WTC11 (cell line): ENCODE measurements around the gene PPM1A. TPM values are rescaled to one million over a fixed set of nuclear protein-coding genes. Genes with fewer than 3 reads are reported as not detected.

Experiments used
- ATAC-seq: fragments of 200-7000 bp; cut with Tn5 transposase; 2 replicates; pipeline ENCODE4 v1.10.0; 2021; ENCODE audit warnings: mild to moderate bottlenecking, moderate library complexity
- CTCF ChIA-PET: fragments of 300-600 bp; sonication (Branson Sonifier 250); formaldehyde crosslinking; loops from one replicate; lab custom pipeline; 2021; ENCODE audit warnings: antibody characterized with exemption; lab: Charles Lee
- POLR2A ChIA-PET: fragments of 350-600 bp; sonication (Branson Sonifier 250); formaldehyde crosslinking; loops from one replicate; lab custom pipeline; 2021; ENCODE audit warnings: antibody characterized with exemption; lab: Charles Lee
- DNase-seq: peaks from one replicate; pipeline ENCODE4 v3.0.0; 2021; ENCODE audit warnings: low spot score
- H3K27ac Mint-ChIP-seq: 2 replicates; pipeline ENCODE4 v1.8.0; 2021; ENCODE audit warnings: mixed read lengths
- H3K27me3 Mint-ChIP-seq: 2 replicates; pipeline ENCODE4 v1.8.0; 2021; ENCODE audit warnings: low read depth, mild to moderate bottlenecking, moderate library complexity, mixed read lengths
- H3K36me3 Mint-ChIP-seq: 2 replicates; pipeline ENCODE4 v1.8.0; 2021; ENCODE audit warnings: mixed read lengths
- H3K4me1 Mint-ChIP-seq: 2 replicates; pipeline ENCODE4 v1.8.0; 2022; ENCODE audit warnings: mixed read lengths
- H3K4me3 Mint-ChIP-seq: 2 replicates; pipeline ENCODE4 v1.8.0; 2021; ENCODE audit warnings: mild to moderate bottlenecking, moderate library complexity, mixed read lengths
- H3K9me3 Mint-ChIP-seq: 2 replicates; pipeline ENCODE4 v1.8.0; 2021; ENCODE audit warnings: mixed read lengths
- ARID4B ChIP-seq: sonication (generic); formaldehyde crosslinking; IDR thresholded peaks from 2 replicates; pipeline ENCODE4 v1.8.0; 2023; ENCODE audit warnings: missing genetic modification reagents, mild to moderate bottlenecking, borderline replicate concordance
- ATF1 ChIP-seq: sonication (generic); formaldehyde crosslinking; IDR thresholded peaks from 2 replicates; pipeline ENCODE4 v1.8.1; 2023; ENCODE audit warnings: mild to moderate bottlenecking, moderate library complexity, missing genetic modification reagents
- ATF6 ChIP-seq: sonication (generic); formaldehyde crosslinking; IDR thresholded peaks from 2 replicates; pipeline ENCODE4 v1.8.1; 2023; ENCODE audit warnings: mild to moderate bottlenecking, missing genetic modification reagents
- EMX1 ChIP-seq: fragments of 250-450 bp; sonication (Bioruptor Pico); IDR thresholded peaks from 2 replicates; pipeline ENCODE4 v1.8.0; 2021; ENCODE audit warnings: mild to moderate bottlenecking
- ETV6 ChIP-seq: sonication (generic); formaldehyde crosslinking; IDR thresholded peaks from 2 replicates; pipeline ENCODE4 v1.8.1; 2022; ENCODE audit warnings: mild to moderate bottlenecking, missing genetic modification reagents
- FOXJ3 ChIP-seq: sonication (generic); formaldehyde crosslinking; IDR thresholded peaks from 2 replicates; pipeline ENCODE4 v1.9.0; 2021; ENCODE audit warnings: missing genetic modification reagents, mild to moderate bottlenecking, borderline replicate concordance
- HMGA2 ChIP-seq: fragments of 250-450 bp; sonication (Bioruptor Pico); IDR thresholded peaks from 2 replicates; pipeline ENCODE4 v1.4.0; 2021; ENCODE audit warnings: mild to moderate bottlenecking, moderate library complexity
- MYBL2 ChIP-seq: sonication (generic); formaldehyde crosslinking; IDR thresholded peaks from 2 replicates; pipeline ENCODE4 v1.8.1; 2023; ENCODE audit warnings: mild to moderate bottlenecking, moderate library complexity, missing genetic modification reagents
- OVOL2 ChIP-seq: fragments of 250-450 bp; sonication (Bioruptor Pico); IDR thresholded peaks from 2 replicates; pipeline ENCODE4 v1.9.0; 2021; ENCODE audit warnings: mild to moderate bottlenecking, borderline replicate concordance
- PRRX2 ChIP-seq: fragments of 250-450 bp; sonication (Bioruptor Pico); IDR thresholded peaks from 2 replicates; pipeline ENCODE4 v1.8.0; 2021; ENCODE audit warnings: mild to moderate bottlenecking
- SMAD3 ChIP-seq: sonication (generic); formaldehyde crosslinking; IDR thresholded peaks from 2 replicates; pipeline ENCODE4 v1.8.0; 2022; ENCODE audit warnings: missing genetic modification reagents, mild to moderate bottlenecking, borderline replicate concordance
- STAT6 ChIP-seq: sonication (generic); formaldehyde crosslinking; conservative IDR thresholded peaks from 2 replicates; pipeline ENCODE4 v1.8.1; 2023; ENCODE audit warnings: mild to moderate bottlenecking, low read depth, missing genetic modification reagents, moderate library complexity
- ZMAT4 ChIP-seq: fragments of 250-450 bp; sonication (Bioruptor Pico); IDR thresholded peaks from 2 replicates; pipeline ENCODE4 v1.9.0; 2021; ENCODE audit warnings: mild to moderate bottlenecking
- ZNF532 ChIP-seq: fragments of 250-450 bp; sonication (Bioruptor Pico); IDR thresholded peaks from 2 replicates; pipeline ENCODE4 v1.9.0; 2021; ENCODE audit warnings: mild to moderate bottlenecking, borderline replicate concordance
- total RNA-seq: library from RNA; stranded (reverse); gene quantifications from 3 replicates; pipeline ENCODE4 v1.2.3, GENCODE V29; 2021
- TF ChIP-seq, protein P1 (sequence below): sonication (generic); formaldehyde crosslinking; IDR thresholded peaks from 2 replicates; pipeline ENCODE4 v1.8.1; 2023; ENCODE audit warnings: mild to moderate bottlenecking, missing genetic modification reagents, moderate library complexity
- TF ChIP-seq, protein P2 (sequence below): sonication (generic); formaldehyde crosslinking; IDR thresholded peaks from 2 replicates; pipeline ENCODE4 v1.8.1; 2022; ENCODE audit warnings: missing genetic modification reagents, borderline replicate concordance

The PPM1A gene
- total RNA-seq, 1 experiment from 2014 or later: 52.5 TPM

DNA sequence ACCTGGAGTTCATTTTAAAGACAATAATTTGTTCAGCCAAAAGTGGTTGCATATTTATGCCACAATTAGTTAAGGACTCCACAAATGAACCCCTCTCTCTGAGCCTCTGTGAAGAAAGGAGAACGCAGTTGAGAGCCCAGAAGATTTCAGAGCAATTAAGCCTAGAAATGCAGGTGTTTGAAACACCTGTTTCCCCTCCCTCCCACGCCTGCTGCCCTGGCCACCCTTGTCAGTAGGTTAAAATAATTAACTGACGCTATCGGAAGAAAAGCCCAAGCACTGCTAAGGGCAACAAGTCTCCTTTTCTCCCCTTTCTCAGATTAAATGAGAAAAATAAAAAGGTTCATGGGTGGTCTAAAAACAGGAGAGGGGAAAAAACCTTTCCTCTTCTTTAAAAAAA lies 99.2 kb downstream of the PPM1A start:
- Mint-ChIP-seq H3K36me3 (no peaks in the 10 kb centered on the region), H3K4me3 (no peak overlapping the region; the same call in 1 of the 2 replicates), H3K27me3 (no peaks in the 10 kb centered on the region), H3K4me1 (peaks cover 51% of the 10 kb centered on the region), H3K9me3 (0 out of 2 replicates have a peak, but pooled peaks cover 3% of the 10 kb centered on the region), H3K27ac (peak overlapping the region; percentile 35)
- DNase-seq (no peak), ATAC-seq (peak; percentile 24; the same call in 1 of the 2 replicates)
- TF ChIP-seq, protein P1, sequence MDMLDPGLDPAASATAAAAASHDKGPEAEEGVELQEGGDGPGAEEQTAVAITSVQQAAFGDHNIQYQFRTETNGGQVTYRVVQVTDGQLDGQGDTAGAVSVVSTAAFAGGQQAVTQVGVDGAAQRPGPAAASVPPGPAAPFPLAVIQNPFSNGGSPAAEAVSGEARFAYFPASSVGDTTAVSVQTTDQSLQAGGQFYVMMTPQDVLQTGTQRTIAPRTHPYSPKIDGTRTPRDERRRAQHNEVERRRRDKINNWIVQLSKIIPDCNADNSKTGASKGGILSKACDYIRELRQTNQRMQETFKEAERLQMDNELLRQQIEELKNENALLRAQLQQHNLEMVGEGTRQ (CRISPR knock-in tag): no peak
- no peak for TF ChIP-seq ATF6 (CRISPR knock-in tag)
- TF ChIP-seq ZNF532 (CRISPR knock-in tag): no peak
- TF ChIP-seq HMGA2: no peak
- TF ChIP-seq EMX1: no peak
- no peak for TF ChIP-seq STAT6 (CRISPR knock-in tag)
- no peak for TF ChIP-seq MYBL2 (CRISPR knock-in tag)
- TF ChIP-seq, protein P2, sequence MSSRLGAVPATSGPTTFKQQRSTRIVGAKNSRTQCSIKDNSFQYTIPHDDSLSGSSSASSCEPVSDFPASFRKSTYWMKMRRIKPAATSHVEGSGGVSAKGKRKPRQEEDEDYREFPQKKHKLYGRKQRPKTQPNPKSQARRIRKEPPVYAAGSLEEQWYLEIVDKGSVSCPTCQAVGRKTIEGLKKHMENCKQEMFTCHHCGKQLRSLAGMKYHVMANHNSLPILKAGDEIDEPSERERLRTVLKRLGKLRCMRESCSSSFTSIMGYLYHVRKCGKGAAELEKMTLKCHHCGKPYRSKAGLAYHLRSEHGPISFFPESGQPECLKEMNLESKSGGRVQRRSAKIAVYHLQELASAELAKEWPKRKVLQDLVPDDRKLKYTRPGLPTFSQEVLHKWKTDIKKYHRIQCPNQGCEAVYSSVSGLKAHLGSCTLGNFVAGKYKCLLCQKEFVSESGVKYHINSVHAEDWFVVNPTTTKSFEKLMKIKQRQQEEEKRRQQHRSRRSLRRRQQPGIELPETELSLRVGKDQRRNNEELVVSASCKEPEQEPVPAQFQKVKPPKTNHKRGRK: no peak
- TF ChIP-seq FOXJ3 (CRISPR knock-in tag): no peak
- TF ChIP-seq ARID4B (CRISPR knock-in tag): no peak
- no peak for TF ChIP-seq PRRX2
- no peak for TF ChIP-seq ETV6 (CRISPR knock-in tag)
- TF ChIP-seq OVOL2 (CRISPR knock-in tag): no peak
- TF ChIP-seq SMAD3 (CRISPR knock-in tag): no peak
- no peak for TF ChIP-seq ZMAT4 (CRISPR knock-in tag)
- no peak for TF ChIP-seq ATF1
- TF ChIP-seq, all 79 proteins: peak for 0
- POLR2A ChIA-PET: no interaction called here
- CTCF ChIA-PET: interaction anchor here (1.6 to 3.4 kb wide), 7 partner anchors 14 to 214 kb away, joined by 4 to 47 read pairs (median 16); partner anchors contain the start of gene SIX6
